Stimulated activated naive CD8-positive, alpha-beta T cell treated with anti-CD3 and anti-CD28 coated beads, Interleukin-15, Interleukin-2, amounts not matched to agents 100 ng/mL and 50 ng/mL, for 24 hours (primary cell): ENCODE results near the gene LRATD1.
"Not testable (repeated sequence)": the region's sequence is repeated elsewhere in the genome, so short reads cannot be mapped to it uniquely, and the experiment has no call there.

Experiments
- H3K27ac Mint-ChIP-seq: one replicate; pipeline ENCODE4 v1.8.0; 2021; ENCODE audit warnings: mild to moderate bottlenecking, mixed read lengths
- H3K27me3 Mint-ChIP-seq: one replicate; pipeline ENCODE4 v1.8.0; 2021; ENCODE audit warnings: mixed read lengths
- H3K36me3 Mint-ChIP-seq: one replicate; pipeline ENCODE4 v1.8.0; 2021; ENCODE audit warnings: low read depth, mixed read lengths
- H3K4me1 Mint-ChIP-seq: one replicate; pipeline ENCODE4 v1.8.0; 2021; ENCODE audit warnings: low read depth, mixed read lengths
- H3K4me3 Mint-ChIP-seq: one replicate; pipeline ENCODE4 v1.8.0; 2021; ENCODE audit warnings: mild to moderate bottlenecking, mixed read lengths
- H3K9me3 Mint-ChIP-seq: one replicate; pipeline ENCODE4 v1.8.0; 2021; ENCODE audit warnings: mixed read lengths

Gene LRATD1

DNA sequence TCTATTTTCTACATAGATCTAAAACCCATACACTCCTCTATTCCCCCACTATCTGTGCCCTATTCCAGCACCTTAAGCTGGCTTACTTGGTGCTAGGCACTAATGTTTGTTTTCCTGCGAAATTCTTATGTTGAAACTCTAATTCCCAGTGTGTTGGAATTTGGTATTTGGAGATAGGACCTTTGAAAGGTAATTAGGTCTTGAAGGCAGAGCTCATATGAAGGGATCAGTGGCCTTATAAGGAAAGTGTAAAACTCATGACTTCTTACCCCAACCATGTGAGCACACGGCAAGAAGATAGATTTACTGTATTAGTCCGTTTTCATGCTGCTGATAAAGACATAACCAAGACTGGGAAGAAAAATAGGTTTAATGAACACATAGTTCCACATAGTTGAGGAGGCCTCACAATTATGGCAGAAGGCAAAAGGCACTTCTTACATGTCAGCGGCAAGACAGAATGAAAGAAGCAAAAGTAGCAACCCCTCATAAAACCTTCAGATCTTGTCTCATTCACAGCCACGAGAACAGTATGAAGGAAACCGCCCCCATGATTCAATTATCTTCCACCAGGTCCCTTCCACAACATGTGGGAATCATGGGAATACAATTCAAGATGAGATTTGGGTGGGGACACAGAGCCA, 10.5 kb upstream of the LRATD1 start:
- H3K9me3 Mint-ChIP-seq: peaks cover 10% of the 10 kb centered on the region

DNA sequence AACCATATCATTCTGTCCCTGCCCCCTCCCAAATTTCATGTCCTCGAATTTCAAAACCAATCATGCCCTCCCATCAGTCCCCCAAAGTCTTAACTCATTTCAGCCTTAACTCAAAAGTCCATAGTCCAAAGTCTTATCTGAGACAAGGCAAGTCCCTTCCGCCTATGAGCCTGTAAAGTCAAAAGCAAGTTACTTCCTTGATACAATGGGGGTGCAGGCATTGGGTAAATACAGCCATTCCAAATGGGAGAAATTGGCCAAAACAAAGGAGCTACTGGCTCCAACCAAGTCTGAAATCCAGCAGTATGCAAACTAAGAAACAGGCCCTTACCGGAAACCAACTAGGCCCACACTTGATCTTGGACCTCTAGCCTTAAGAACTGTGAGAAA, 10.0 kb upstream of the LRATD1 start:
- H3K9me3 Mint-ChIP-seq, H3K27ac Mint-ChIP-seq, H3K4me1 Mint-ChIP-seq, H3K27me3 Mint-ChIP-seq, H3K4me3 Mint-ChIP-seq, H3K36me3 Mint-ChIP-seq: not testable (repeated sequence)

More for the DNA sequence above, 10.5 kb upstream of the LRATD1 start:
- no peak overlapping the region for H3K4me3 Mint-ChIP-seq
- H3K27me3 Mint-ChIP-seq: no peaks in the 10 kb centered on the region
- no peak overlapping the region for H3K27ac Mint-ChIP-seq
- H3K4me1 Mint-ChIP-seq: no peaks in the 10 kb centered on the region
- no peaks in the 10 kb centered on the region for H3K36me3 Mint-ChIP-seq

DNA sequence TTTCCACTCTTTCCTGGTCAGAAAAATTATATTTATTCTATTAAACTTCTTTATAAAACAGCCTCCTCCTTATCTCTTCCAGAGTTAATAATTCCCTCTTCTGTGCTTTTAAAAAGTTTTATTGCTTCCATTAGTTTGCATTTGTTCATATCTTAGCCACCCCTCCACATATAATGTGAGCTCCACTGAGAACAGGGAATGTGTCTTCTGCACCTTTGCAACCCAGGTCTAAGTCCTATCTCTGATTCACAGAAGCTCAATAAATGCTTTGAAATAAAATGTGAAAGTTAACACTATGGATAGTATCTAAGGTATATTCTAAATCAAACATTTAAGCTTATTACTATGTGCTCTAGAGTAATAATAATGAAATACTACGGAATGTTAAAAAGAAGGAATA, 9.3 kb upstream of the LRATD1 start:
- H3K4me3 Mint-ChIP-seq: no peak overlapping the region
- H3K9me3 Mint-ChIP-seq: peaks cover 10% of the 10 kb centered on the region
- no peaks in the 10 kb centered on the region for H3K4me1 Mint-ChIP-seq
- peaks cover 1% of the 10 kb centered on the region for H3K27me3 Mint-ChIP-seq
- no peaks in the 10 kb centered on the region for H3K36me3 Mint-ChIP-seq
- H3K27ac Mint-ChIP-seq: no peak overlapping the region

DNA sequence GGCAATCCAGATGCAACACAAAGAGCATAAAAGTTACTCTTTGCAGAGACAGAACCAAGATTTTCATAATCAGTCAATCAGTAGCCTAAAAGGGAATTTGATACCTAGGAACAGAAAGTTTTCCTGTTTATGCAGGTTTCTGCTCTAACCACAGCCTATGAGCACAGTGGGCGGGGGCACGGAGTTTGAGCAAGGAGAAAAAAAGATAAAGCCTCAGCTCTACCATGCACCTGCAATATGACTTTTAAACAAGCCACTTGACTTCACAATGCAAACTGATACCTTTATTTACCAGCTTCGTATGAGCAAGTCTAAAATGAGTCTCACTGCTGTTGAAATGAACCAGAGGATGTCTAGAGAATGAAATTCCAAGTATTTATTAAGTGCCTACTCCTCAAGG, 5.6 kb upstream of the LRATD1 start:
- no peaks in the 10 kb centered on the region for H3K36me3 Mint-ChIP-seq
- no peak overlapping the region for H3K4me3 Mint-ChIP-seq
- H3K27ac Mint-ChIP-seq: no peak overlapping the region
- H3K4me1 Mint-ChIP-seq: no peaks in the 10 kb centered on the region
- H3K27me3 Mint-ChIP-seq: peaks cover 20% of the 10 kb centered on the region
- peaks cover 4% of the 10 kb centered on the region for H3K9me3 Mint-ChIP-seq

DNA sequence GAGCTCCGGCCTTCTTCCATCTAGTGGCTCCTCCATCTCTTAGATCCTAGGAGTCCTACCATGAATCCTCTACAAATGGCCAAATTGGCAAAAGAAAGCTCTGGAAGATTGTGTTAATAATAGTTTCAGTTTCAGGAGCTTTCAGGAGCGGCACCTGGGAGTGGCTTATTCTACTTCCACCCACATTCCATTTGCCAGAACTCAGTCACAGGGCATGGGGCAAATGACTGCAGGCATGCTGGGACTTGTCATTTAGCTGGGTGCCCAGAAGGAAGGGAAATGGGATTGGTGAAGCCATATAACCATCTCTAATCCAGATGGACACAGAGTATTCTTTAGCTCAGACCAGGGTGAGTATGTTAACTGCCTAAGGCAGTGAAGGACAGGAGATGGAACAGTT, 3.6 kb upstream of the LRATD1 start:
- Mint-ChIP-seq H3K9me3 (no peaks in the 10 kb centered on the region), H3K4me1 (no peaks in the 10 kb centered on the region), H3K36me3 (no peaks in the 10 kb centered on the region), H3K4me3 (no peak overlapping the region), H3K27ac (no peak overlapping the region), H3K27me3 (peaks cover 33% of the 10 kb centered on the region)

DNA sequence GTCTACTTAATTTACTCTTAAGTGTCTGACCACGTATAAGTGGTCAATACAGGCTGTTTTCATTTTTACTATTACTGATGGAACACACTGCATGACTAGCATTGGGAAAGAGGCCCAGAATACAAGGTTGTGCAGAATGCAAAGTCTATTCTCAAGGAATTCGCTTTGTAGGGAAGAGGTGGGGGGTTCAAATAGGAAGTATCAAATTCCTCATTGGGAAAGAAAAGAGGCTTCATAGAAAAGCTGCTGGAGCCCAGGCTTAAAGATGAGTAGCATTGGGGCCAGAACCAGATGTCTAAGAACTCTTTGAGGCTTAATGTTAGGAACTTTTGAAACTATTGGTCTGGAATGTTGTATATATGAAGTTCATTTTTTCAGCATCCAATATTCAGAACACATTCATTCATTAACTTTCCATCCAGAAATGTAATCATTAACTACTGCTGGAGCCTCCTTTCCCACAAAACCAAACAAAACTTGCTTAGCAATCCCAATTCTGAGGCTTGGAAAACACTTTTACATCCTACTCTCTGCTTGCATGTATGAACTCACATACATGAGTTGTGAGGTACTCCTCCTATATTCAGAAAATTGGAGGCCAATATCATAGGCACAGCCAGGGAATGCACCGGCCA, 994 bp upstream of the LRATD1 start:
- Mint-ChIP-seq H3K36me3 (no peaks in the 10 kb centered on the region), H3K9me3 (no peaks in the 10 kb centered on the region), H3K27ac (no peak overlapping the region), H3K27me3 (peaks cover 52% of the 10 kb centered on the region), H3K4me1 (no peaks in the 10 kb centered on the region), H3K4me3 (no peak overlapping the region)

DNA sequence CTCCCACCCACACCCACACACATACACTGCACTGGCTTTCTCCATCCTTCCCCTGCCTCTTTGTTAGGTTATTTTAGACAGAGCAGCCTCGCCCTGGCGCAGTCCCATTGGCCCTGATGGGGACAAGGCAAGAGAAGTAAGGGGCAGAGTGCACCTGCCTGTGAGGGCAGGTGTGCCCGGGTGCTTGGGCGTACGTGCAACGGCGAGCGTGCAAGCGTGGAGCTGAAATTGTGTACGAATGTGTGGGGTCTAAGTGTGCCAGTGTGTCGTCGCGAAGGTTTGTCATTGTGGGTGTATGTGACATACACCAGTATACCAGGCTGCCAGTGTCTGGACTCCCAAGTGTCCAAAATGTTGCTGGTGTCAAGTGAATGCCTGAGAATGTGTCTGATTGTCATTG, 544 bp downstream of the LRATD1 start:
- Mint-ChIP-seq H3K4me3 (no peak overlapping the region), H3K27ac (no peak overlapping the region), H3K27me3 (peaks cover 61% of the 10 kb centered on the region), H3K36me3 (no peaks in the 10 kb centered on the region), H3K9me3 (no peaks in the 10 kb centered on the region), H3K4me1 (no peaks in the 10 kb centered on the region)

DNA sequence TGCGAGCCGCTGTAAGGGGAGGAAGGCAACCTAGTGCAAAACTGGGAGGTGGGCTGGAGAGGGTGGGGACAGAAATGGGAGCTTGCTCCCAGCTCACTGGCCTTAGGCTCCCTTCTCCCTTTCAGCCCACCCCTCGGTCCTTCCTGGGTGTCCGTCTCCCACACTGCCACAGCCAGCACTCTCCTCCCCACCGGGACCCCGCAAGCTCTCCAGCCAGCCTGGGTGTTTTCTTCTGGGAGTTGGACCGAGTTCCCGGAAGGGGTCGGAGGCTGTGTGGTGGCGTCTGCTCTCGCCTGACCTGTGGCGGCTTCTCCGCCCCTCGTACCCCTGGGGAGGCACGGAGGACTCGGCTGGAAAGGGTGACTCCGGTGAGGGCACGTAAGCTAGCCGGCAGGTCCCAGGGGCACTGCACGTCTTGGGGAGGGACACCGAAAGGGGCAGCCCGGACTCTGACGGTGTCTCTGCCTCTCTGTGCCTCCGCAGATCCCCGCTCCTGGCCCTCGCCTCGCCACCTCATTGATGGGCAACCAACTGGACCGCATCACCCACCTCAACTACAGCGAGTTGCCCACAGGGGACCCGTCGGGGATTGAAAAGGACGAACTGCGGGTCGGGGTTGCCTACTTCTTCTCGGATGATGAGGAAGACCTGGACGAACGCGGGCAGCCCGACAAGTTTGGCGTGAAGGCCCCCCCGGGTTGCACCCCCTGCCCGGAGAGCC, 1.1 kb downstream of the LRATD1 start:
- Mint-ChIP-seq H3K4me3 (no peak overlapping the region), H3K9me3 (no peaks in the 10 kb centered on the region), H3K27me3 (peaks cover 58% of the 10 kb centered on the region), H3K27ac (no peak overlapping the region), H3K4me1 (no peaks in the 10 kb centered on the region), H3K36me3 (no peaks in the 10 kb centered on the region)

DNA sequence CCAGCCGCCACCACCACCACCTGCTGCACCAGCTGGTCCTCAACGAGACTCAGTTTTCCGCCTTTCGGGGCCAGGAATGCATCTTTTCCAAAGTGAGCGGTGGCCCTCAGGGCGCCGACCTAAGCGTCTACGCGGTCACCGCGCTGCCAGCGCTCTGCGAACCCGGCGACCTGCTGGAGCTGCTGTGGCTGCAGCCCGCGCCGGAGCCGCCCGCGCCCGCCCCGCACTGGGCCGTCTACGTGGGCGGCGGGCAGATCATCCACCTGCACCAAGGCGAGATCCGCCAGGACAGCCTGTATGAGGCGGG, 1.6 kb downstream of the LRATD1 start:
- Mint-ChIP-seq H3K4me1 (no peaks in the 10 kb centered on the region), H3K9me3 (no peaks in the 10 kb centered on the region), H3K4me3 (no peak overlapping the region), H3K36me3 (no peaks in the 10 kb centered on the region), H3K27me3 (peaks cover 58% of the 10 kb centered on the region), H3K27ac (no peak overlapping the region)

DNA sequence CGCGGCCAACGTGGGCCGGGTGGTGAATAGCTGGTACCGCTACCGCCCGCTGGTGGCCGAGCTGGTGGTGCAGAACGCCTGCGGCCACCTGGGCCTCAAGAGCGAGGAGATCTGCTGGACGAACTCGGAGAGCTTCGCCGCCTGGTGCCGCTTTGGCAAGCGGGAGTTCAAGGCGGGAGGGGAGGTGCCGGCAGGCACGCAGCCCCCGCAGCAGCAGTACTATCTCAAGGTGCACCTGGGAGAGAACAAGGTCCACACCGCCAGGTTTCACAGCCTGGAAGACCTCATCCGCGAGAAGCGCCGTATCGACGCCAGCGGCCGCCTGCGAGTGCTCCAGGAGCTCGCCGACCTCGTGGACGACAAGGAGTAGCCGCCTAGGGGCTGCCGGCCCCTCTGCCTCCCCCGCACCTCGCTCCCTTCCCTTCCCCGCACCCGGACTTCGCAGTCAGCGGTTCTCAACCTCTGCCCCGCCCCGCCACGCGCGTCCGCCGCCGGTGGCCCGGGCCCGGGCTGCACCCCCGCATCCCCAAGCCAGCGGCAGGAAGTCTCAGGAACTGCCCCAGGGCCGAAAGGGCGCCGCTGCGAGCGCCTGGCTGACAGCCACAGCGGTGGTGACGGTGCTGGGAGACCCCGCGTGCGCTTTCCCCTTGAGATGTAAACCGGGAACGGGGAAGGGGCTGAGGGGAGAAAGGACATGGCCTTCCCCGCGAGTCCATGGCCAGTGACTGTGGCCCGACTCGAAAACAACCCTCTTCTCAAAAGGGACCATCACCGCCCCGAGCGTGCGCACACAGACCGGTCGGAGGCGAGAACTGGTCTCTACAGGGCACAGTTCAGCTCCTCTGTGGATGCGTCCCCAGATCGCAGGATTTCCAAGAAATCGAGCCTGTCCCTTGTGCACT, 2.2 kb downstream of the LRATD1 start:
- H3K36me3 Mint-ChIP-seq: no peaks in the 10 kb centered on the region
- no peak overlapping the region for H3K27ac Mint-ChIP-seq
- no peak overlapping the region for H3K4me3 Mint-ChIP-seq
- H3K4me1 Mint-ChIP-seq: no peaks in the 10 kb centered on the region
- peaks cover 58% of the 10 kb centered on the region for H3K27me3 Mint-ChIP-seq
- H3K9me3 Mint-ChIP-seq: no peaks in the 10 kb centered on the region

DNA sequence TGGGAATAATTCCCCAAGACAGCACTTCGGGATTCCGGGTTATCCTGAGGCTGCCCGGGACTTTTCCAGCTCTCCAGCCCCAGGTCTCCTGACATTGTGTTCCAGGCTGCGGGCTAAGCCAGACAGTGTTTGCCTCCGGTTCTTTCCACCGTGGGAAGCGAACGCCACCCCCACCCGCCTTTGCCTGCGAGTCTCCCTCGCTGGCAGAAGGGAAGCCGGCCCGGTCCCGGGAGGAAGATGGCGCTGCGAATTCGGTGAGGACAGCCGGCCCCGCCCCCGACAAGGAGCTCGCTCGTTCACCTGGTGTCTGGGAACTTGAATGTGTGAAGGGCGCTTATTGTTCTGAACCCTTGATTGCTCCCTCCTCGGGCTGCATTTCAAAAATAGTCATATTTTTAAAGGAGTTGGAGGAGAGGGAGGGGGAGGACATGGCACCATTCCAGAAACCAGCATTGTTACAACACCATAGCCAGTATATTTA, 2.9 kb downstream of the LRATD1 start:
- no peaks in the 10 kb centered on the region for H3K9me3 Mint-ChIP-seq
- no peaks in the 10 kb centered on the region for H3K36me3 Mint-ChIP-seq
- no peak overlapping the region for H3K4me3 Mint-ChIP-seq
- peaks cover 54% of the 10 kb centered on the region for H3K27me3 Mint-ChIP-seq
- no peak overlapping the region for H3K27ac Mint-ChIP-seq
- H3K4me1 Mint-ChIP-seq: no peaks in the 10 kb centered on the region

DNA sequence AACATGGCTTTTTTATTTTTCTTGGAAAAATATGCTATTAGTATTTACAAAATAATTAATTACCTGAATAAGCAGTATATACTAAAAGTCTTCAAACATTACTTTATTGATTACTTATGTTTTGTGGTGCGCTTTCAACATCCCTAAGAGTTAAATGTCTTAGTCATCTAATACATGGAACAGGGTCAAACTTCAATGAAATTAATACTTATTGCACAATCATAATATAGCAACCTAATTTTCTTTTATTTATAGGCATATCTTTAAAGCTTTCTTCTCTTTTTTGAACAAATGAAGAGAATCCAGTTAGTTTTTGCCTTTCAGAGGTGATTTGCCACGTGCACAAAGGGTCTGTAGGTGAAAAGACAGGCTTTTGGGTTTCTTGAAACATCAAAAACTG, 6.0 kb downstream of the LRATD1 start:
- H3K9me3 Mint-ChIP-seq: no peaks in the 10 kb centered on the region
- no peaks in the 10 kb centered on the region for H3K36me3 Mint-ChIP-seq
- no peaks in the 10 kb centered on the region for H3K4me1 Mint-ChIP-seq
- H3K27me3 Mint-ChIP-seq: peaks cover 39% of the 10 kb centered on the region
- H3K27ac Mint-ChIP-seq: no peak overlapping the region
- H3K4me3 Mint-ChIP-seq: no peak overlapping the region

DNA sequence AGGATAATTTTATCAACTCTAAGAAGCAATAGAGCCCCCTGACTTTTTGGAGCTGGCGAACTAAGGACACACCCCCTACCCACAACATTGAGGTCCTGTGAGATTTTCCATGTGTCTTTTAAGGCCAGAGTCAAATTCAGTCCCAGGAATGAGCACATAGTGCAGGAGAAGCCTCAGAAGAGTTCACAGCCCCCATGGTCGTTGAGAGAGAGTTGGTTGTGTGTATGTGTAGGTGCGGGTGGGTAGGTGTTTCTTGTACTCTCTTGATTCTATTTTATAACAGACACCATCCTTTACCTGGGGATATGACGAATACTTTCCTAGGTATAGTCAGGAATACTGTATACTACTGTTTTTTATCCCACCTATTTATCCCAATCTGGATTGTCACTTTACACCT, 8.6 kb downstream of the LRATD1 start:
- H3K27me3 Mint-ChIP-seq: peaks cover 22% of the 10 kb centered on the region
- no peaks in the 10 kb centered on the region for H3K4me1 Mint-ChIP-seq
- H3K9me3 Mint-ChIP-seq: no peaks in the 10 kb centered on the region

DNA sequence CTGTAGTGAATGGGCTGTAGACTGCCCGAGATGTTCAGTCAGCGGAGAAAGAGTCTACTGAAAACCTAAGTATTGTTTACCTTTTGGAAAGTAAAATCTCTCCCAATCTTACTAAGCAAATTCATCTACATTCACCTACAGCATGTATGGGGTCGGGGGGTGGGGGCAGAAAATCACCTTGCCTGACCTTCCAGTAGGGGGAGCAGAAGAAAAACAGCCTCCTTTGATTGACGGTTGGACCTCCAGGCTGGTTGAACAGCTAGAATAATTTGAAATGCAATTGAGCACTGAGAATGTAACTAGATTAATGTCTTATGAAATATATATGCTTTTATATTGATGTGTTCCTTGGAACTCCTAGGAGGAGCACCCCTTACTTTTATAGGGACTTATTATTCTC, 10.0 kb downstream of the LRATD1 start:
- Mint-ChIP-seq H3K9me3 (no peaks in the 10 kb centered on the region), H3K36me3 (no peaks in the 10 kb centered on the region), H3K27ac (no peak overlapping the region), H3K27me3 (peaks cover 9% of the 10 kb centered on the region), H3K4me1 (no peaks in the 10 kb centered on the region), H3K4me3 (no peak overlapping the region)

More for the DNA sequence above, 8.6 kb downstream of the LRATD1 start:
- Mint-ChIP-seq H3K4me3 (no peak overlapping the region), H3K36me3 (no peaks in the 10 kb centered on the region), H3K27ac (no peak overlapping the region)

DNA sequence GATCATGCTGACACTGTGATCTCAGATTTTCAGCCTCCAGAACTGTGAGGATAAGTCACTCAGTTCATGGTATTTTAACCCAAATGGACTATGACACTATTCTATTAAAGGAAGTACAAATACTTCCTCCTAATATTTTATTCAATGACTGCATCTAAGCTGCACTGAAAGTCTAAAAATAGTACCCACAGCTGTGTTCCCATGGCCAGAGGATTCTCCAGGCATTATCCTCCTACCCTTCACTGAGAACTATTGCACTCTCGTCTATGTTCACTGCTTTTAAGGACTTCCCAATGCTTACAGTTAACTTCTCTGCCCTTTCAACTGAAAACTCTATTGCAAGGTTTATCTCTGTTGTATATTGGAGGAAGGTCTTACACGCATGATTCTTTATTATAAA, 15.2 kb downstream of the LRATD1 start:
- no peaks in the 10 kb centered on the region for H3K36me3 Mint-ChIP-seq
- no peaks in the 10 kb centered on the region for H3K9me3 Mint-ChIP-seq

More for the DNA sequence above, 15.2 kb downstream of the LRATD1 start:
- H3K27ac Mint-ChIP-seq: no peak overlapping the region
- peaks cover 7% of the 10 kb centered on the region for H3K27me3 Mint-ChIP-seq
- no peak overlapping the region for H3K4me3 Mint-ChIP-seq
- H3K4me1 Mint-ChIP-seq: no peaks in the 10 kb centered on the region
